Loucy (cell line): Measurements from ENCODE around the gene VPS13A.

Experiments
- H2AFZ ChIP-seq: fragments of 200-600 bp; sonication (generic); 2 replicates; pipeline ENCODE4 v1.6.0; 2016; ENCODE audit warnings: antibody characterized with exemption, mild to moderate bottlenecking, low read length, moderate library complexity
- H3F3A ChIP-seq: fragments of 200-600 bp; 2 replicates; pipeline ENCODE4 v1.6.0; 2016; ENCODE audit warnings: antibody characterized with exemption, low read depth, mild to moderate bottlenecking
- H3K27me3 ChIP-seq: fragments of 200-600 bp; sonication (generic); 2 replicates; pipeline ENCODE4 v1.6.1; 2014; ENCODE audit warnings: low read length, mild to moderate bottlenecking; ENCODE audit not compliant: insufficient read depth, poor library complexity, severe bottlenecking
- H3K36me3 ChIP-seq: fragments of 200-600 bp; sonication (generic); 2 replicates; pipeline ENCODE4 v1.6.1; 2016; ENCODE audit warnings: low read length; ENCODE audit not compliant: insufficient read depth
- H3K4me1 ChIP-seq: fragments of 200-600 bp; sonication (generic); 2 replicates; pipeline ENCODE4 v1.5.1; 2014; ENCODE audit warnings: low read length, mild to moderate bottlenecking; ENCODE audit not compliant: insufficient read depth, poor library complexity, severe bottlenecking
- H3K4me2 ChIP-seq: fragments of 200-600 bp; sonication (generic); 2 replicates; pipeline ENCODE4 v1.6.0; 2014; ENCODE audit warnings: antibody characterized with exemption, low read length, low read depth, mild to moderate bottlenecking; ENCODE audit not compliant: poor library complexity, severe bottlenecking
- H3K4me3 ChIP-seq: fragments of 200-600 bp; sonication (generic); 2 replicates; pipeline ENCODE4 v1.5.1; 2014; ENCODE audit warnings: low read length, mild to moderate bottlenecking, mixed read lengths; ENCODE audit not compliant: poor library complexity, severe bottlenecking
- H3K79me2 ChIP-seq: fragments of 200-600 bp; sonication (generic); 2 replicates; pipeline ENCODE4 v1.6.1; 2014; ENCODE audit warnings: low read length; ENCODE audit not compliant: insufficient read depth
- H3K9ac ChIP-seq: fragments of 200-600 bp; sonication (generic); 2 replicates; pipeline ENCODE4 v1.6.0; 2014; ENCODE audit warnings: mild to moderate bottlenecking, low read depth, low read length, moderate library complexity; ENCODE audit not compliant: poor library complexity, severe bottlenecking
- H3K9me2 ChIP-seq: fragments of 200-600 bp; sonication (generic); replicated peaks from 2 replicates; pipeline ENCODE4 v1.6.1; 2016; ENCODE audit warnings: low read depth, low read length, mixed read lengths
- H3K9me3 ChIP-seq: fragments of 200-600 bp; sonication (generic); 2 replicates; pipeline ENCODE4 v1.6.1; 2014; ENCODE audit warnings: mild to moderate bottlenecking, antibody characterized with exemption, low read length, low read depth; ENCODE audit not compliant: insufficient read depth
- H4K20me1 ChIP-seq: fragments of 200-600 bp; sonication (generic); 2 replicates; pipeline ENCODE4 v1.6.0; 2014; ENCODE audit warnings: antibody characterized with exemption, low read length, mild to moderate bottlenecking; ENCODE audit not compliant: insufficient read depth, poor library complexity, severe bottlenecking
- EZH2phosphoT487 ChIP-seq: fragments of 200-600 bp; IDR thresholded peaks from 2 replicates; pipeline ENCODE4 v1.6.1; 2018; ENCODE audit warnings: antibody characterized with exemption, mild to moderate bottlenecking, moderate library complexity, borderline replicate concordance
- TF ChIP-seq, protein P1 (sequence below): fragments of 200-600 bp; sonication (generic); conservative IDR thresholded peaks from 2 replicates; pipeline ENCODE4 v1.5.1; 2014; ENCODE audit warnings: mild to moderate bottlenecking, antibody characterized with exemption, low read length

The VPS13A gene

DNA sequence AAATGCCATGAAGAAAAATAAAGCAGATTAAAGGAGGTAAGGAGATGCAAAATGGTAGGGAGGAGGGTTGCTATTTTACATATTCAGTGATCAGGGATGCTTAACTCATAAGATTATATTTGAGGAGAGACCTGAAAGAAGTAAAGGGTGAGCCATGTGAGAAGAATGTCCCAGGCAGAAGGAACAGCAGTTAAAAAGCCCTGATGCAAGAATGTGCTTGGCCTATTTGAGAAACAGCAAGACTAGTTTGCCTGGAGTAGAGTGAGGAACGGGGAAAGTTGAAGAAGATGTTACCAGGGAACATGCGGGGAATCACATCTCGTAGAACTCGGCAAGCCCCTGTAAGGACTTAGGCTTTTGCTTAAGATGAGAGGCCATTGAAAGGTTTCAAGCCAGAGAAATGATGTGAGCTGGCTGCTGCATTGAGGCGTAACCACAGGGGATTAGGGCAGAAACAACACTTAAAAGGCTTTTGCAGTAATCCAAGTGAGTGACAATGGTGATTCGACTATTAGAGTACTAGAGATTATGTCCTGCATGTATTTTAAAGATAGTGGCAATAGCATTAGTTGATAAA is 198.7 kb downstream of the VPS13A start:
- Histone ChIP-seq H3K9me3 (no peaks in the 10 kb centered on the region), H3K27me3 (no peaks in the 10 kb centered on the region), H3K4me2 (no peak overlapping the region), H2AFZ (no peak overlapping the region), H4K20me1 (no peaks in the 10 kb centered on the region), H3F3A (no peaks in the 10 kb centered on the region), H3K9me2 (no peaks in the 10 kb centered on the region), H3K79me2 (no peaks in the 10 kb centered on the region), H3K9ac (no peak overlapping the region), H3K36me3 (peaks cover 9% of the 10 kb centered on the region), H3K4me3 (no peak overlapping the region), H3K4me1 (no peaks in the 10 kb centered on the region)
- TF ChIP-seq, protein P1, sequence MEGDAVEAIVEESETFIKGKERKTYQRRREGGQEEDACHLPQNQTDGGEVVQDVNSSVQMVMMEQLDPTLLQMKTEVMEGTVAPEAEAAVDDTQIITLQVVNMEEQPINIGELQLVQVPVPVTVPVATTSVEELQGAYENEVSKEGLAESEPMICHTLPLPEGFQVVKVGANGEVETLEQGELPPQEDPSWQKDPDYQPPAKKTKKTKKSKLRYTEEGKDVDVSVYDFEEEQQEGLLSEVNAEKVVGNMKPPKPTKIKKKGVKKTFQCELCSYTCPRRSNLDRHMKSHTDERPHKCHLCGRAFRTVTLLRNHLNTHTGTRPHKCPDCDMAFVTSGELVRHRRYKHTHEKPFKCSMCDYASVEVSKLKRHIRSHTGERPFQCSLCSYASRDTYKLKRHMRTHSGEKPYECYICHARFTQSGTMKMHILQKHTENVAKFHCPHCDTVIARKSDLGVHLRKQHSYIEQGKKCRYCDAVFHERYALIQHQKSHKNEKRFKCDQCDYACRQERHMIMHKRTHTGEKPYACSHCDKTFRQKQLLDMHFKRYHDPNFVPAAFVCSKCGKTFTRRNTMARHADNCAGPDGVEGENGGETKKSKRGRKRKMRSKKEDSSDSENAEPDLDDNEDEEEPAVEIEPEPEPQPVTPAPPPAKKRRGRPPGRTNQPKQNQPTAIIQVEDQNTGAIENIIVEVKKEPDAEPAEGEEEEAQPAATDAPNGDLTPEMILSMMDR: no peak
- TF ChIP-seq EZH2phosphoT487: no peak

DNA sequence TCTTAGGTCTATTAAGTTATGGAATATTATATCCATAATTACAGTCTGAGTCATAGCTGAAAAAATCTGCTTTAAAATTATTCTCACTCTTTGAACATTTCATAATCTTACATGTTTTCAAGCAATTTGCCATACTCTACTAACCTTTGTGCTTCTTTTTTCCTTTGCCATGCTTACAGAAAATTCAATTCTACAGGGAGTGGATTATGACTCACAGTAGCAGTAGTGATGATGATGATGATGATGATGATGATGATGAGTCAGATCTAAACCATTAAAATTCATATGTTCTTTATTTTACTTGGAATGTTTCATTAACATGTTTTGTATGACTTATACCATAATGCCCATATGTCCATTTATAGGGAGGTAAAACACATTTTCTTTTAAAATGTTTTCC is 207.1 kb downstream of the VPS13A start:
- Histone ChIP-seq H3K9me3 (no peaks in the 10 kb centered on the region), H2AFZ (no peak overlapping the region), H3K9me2 (no peaks in the 10 kb centered on the region)

DNA sequence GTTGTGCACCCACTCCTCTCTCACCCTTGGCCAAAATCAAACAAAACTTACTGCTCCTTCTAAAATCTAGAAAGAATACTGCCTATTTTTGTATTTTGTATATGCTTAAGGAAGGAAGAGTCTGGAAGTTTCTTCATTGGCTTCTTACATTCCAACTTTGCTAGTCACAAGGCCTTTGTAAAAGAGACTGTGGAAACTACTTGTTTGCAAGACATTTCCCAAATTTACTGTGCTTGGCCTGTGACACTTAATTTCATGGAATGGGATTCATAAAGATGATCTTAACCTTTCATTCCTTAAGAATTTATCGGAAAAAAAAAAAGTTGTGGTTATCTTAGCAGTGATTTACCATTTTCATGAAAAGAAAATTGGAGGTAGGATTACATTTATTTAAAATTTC is 208.9 kb downstream of the VPS13A start:
- no peak overlapping the region for H3K4me3 ChIP-seq
- no peak overlapping the region for H2AFZ ChIP-seq
- no peak overlapping the region for H3K4me2 ChIP-seq
- peaks cover 19% of the 10 kb centered on the region for H3K36me3 ChIP-seq
- H3K79me2 ChIP-seq: no peaks in the 10 kb centered on the region
- H3K9me2 ChIP-seq: no peaks in the 10 kb centered on the region
- H3K4me1 ChIP-seq: no peaks in the 10 kb centered on the region
- TF ChIP-seq, protein P1: no peak
- TF ChIP-seq EZH2phosphoT487: no peak
- no peaks in the 10 kb centered on the region for H3K27me3 ChIP-seq
- no peaks in the 10 kb centered on the region for H3K9me3 ChIP-seq
- H3F3A ChIP-seq: no peaks in the 10 kb centered on the region
- H3K9ac ChIP-seq: no peak overlapping the region
- H4K20me1 ChIP-seq: no peaks in the 10 kb centered on the region

More for the DNA sequence above, 207.1 kb downstream of the VPS13A start:
- no peak overlapping the region for H3K4me2 ChIP-seq
- no peaks in the 10 kb centered on the region for H3K4me1 ChIP-seq
- H3F3A ChIP-seq: no peaks in the 10 kb centered on the region
- no peak overlapping the region for H3K4me3 ChIP-seq
- H3K36me3 ChIP-seq: peaks cover 26% of the 10 kb centered on the region
- H3K79me2 ChIP-seq: no peaks in the 10 kb centered on the region
- H4K20me1 ChIP-seq: no peaks in the 10 kb centered on the region
- H3K9ac ChIP-seq: no peak overlapping the region
- H3K27me3 ChIP-seq: no peaks in the 10 kb centered on the region
- TF ChIP-seq EZH2phosphoT487: no peak
- TF ChIP-seq, protein P1: no peak
